Measurements from ENCODE around the gene ZFPM1.
"Not testable (repeated sequence)": the region's sequence is repeated elsewhere in the genome, so short reads cannot be mapped to it uniquely, and the experiment has no call there.

Gene ZFPM1

DNA sequence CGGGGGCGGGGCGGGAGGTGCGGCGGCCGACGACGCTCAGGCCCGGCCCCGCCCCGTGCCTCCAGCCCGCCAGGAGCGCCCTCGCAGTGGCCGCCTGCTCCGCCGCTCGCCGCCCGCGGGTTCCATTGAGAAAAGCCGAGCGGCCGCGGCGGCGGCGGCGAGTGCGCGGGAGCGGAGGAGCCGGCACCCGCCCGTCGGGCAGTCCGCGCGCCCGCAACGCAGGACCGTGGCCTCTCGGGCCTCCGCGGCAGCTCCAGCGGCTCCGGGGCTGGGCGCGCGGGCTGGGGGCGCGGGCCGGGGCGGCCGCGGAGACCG, at the start of gene ZFPM1:
TSS of gene ZFPM1 (plus strand) at position 64 of the 315 bp plus-strand sequence. CDS start 359 bp downstream, outside the sequence.
- DNase-seq, result no peak

DNA sequence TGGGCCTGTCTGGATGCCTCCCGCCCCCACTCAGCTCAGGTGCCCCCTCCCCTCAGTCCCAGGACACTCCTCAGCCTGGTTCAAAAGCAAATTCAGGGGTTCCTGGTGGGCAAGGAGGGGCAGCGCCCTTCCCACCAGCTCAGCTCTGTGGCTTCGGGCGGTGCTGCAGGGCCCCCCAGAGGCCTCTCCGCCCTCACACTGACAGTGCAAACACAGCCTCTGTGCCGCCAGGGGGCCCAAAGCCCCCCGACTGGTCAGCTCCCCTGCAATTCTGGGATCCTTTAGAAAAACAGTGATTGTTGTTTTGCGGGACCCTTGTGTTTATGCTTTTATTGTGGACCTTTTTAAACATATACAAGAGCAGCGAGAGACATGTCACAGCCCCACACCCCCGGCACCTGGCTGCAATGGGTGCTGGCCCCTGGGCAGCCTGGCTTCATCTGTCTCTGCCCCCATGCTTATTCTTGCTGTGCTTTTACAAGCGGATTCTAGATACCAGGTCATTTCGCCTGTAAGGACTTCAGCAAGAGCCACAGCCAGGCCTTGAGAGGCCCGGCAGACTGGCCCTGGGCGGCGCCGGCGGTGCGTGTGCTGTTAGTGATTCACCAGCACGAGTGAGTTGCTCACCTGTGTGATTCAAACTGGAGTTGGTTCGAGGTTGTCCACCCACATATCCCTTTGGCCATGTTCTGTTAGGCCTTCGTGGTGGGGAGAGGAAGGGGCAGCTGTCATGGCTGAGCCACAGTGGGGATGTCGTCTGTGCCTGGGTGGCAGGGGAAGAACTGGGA, 49.1 kb upstream of the ZFPM1 start:
- no peak for DNase-seq

- DNase-seq, result no peak
Observed at GRCh38 chr16:88404769-88405168, 48.3 kb upstream of the ZFPM1 start.

GRCh38 chr16:88405216-88406060, 47.6 kb upstream of the ZFPM1 start:
- no peak for DNase-seq

GRCh38 chr16:88406096-88407041, 46.7 kb upstream of the ZFPM1 start:
- DNase-seq, result no peak

DNA sequence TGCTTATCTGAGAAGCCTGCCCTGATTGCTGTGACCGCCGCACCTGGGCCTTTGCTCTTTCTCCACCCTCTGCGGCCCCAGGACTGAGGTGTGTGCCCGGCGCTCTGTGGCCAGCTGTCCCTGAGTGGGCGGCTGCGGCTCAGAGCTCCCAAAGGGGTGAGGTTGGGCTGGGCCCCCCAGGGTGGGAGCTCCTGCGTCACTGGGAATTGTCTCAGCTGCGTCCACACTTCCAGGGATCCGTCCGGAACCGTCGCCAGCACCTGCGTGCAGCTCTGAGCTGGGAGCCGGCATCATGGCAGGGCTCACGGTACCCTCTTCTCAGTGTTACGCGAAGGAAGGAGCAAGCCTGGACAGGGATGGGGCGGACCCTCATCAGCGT, 46.0 kb upstream of the ZFPM1 start:
- no peak for DNase-seq

GRCh38 chr16:88407807-88408206, 45.3 kb upstream of the ZFPM1 start:
- DNase-seq, result no peak

GRCh38 chr16:88408561-88409142, 44.4 kb upstream of the ZFPM1 start:
- no peak for DNase-seq

DNA sequence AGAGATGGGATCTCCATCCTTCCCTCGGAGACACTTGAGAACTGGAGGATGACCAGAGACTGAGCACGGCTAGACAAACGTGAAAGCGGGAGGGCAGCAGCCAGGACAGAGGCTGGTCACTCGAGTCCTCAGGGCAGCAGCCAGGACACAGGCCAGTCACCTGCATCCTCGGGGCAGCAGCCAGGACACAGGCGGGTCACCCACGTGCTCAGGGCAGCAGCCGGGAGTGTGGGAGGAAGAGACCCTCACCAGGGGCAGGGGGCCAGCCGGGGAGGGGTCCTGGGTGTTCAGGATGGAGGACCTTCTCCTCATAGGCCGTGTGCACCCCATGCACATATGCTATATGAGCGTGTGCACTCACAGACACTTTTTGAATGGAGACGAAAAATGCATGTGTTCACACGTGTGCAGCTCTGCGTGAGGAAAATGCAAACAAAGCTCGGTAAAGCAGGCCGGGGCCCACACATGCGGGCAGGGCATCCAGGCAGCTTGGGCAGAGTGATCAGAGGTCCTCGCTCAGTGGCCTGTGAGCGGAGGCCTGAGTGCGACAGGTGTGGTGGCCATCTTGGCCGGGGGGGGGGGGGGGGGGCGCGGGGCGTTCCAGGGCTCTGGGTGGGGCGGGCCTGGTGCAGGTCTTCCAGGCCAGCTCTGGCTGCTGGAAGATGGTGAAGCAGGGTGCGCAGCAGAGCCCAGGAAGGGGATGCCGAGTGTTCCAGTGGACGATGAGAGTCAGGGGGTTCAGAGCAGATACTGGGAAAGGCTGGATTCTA, 43.6 kb upstream of the ZFPM1 start:
- DNase-seq, result no peak

- not testable (repeated sequence) for DNase-seq
Observed at GRCh38 chr16:88410297-88410968, 42.6 kb upstream of the ZFPM1 start.

GRCh38 chr16:88411951-88412576, 41.0 kb upstream of the ZFPM1 start:
- no peak for DNase-seq

GRCh38 chr16:88412766-88413165, 40.3 kb upstream of the ZFPM1 start:
- DNase-seq, result no peak

GRCh38 chr16:88413231-88413630, 39.8 kb upstream of the ZFPM1 start:
- no peak for DNase-seq

- DNase-seq, result no peak
Observed at GRCh38 chr16:88413631-88414030, 39.4 kb upstream of the ZFPM1 start.

- no peak for DNase-seq
Observed at GRCh38 chr16:88414521-88415380, 38.3 kb upstream of the ZFPM1 start.

- DNase-seq, result no peak
Observed at GRCh38 chr16:88415381-88415705, 37.7 kb upstream of the ZFPM1 start.

DNA sequence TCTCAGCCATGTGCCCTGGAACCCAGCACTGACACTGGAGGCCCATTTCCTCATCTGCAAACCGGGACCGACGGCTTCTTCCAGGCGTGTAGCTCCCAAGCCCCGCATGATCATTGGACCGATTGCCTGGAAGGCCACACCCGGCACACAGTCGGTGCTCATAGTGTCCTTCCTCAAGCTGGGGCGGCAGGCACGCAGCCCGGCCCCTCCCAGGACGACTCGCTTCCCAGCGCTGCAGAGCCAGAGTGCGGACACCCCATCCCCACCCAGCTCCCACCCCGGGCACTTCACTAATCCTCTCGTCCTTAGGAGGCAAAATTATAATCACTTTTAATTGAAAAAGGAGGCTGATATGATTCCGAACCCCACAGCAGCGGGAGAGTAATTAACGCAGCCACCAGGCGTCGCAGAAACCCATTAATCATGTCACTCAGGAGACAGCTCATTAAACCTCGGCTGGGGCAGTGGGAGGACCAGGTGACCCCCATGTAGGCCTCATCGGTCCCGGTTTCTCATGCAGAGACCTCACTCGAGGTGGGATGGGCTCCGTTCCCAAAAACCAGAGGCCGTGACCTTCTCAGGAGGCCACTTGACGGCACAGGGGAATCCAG, 37.3 kb upstream of the ZFPM1 start:
- peak; percentile 6 for DNase-seq

DNA sequence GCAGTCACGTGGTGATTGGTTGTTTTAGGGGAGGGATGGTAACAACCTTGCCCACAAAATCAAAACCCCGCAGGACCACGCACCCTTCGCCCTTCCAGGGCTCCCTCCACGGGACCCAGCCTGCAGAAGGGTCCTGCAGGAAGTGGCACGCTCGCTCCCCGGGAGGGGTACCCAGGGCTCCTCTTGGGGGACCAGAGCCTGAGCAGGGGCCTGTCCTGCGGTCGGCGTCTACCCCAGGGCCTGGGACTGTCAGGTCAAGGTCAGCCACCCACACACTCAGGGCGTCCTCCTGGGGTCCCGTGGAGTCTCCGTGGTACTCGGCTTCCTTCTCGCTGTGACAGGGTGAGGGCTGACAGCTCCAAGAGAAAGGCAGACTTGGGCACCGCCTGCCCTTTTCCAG, 36.4 kb upstream of the ZFPM1 start:
- no peak for DNase-seq

DNA sequence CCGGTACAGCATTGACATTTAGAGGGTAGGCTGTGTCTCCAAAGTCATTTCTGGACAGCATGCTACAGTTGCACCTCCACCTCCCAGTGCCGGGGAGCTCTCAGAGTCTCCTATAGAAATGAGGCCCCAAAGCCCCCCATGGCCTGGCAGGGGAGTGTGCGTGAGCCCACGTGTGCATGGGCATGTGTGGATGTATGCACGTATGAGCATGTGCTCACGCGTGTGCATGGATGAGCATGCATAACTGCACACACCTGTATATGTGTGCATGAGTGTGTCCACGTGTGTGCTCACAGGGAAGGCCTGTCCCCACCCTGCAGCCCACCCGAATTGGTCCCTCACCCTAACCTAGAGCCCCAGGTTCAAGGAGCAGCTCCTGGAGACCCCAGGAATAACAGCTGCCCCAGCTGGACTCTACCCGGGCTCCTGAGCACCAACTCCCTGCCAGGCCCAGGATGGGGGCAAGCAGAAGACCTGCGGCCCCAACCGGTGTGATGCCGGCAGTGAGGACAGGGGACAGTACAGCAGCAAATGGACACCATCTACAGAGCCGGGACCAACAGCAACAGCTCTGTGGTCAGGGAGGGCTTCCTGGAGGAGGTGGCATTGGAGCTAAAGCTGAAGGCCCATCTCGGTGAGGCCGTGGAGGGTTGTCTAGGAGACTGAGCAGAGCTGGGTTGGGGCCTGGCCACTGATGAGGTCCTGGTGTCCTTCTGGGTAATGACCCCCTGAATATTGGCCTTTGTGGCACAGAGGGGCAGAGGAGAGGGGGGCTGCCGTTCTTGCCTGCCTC, 35.2 kb upstream of the ZFPM1 start:
- no peak for DNase-seq

Data from DMS79 treated with DMSO at 0.1 percent for 48 hours (cell line).